Mucosa of gallbladder (tissue), 1 donor: ENCODE measurements around the gene SORBS2. TPM values are rescaled to one million over a fixed set of nuclear protein-coding genes. Genes with fewer than 3 reads are reported as not detected.

Source experiments
- DNase-seq: peaks from one replicate; pipeline ENCODE4 v3.0.0-alpha.2; 2020; ENCODE audit warnings: low spot score
- total RNA-seq: library from RNA; stranded (reverse); gene quantifications from one replicate; pipeline ENCODE4 v1.2.1, GENCODE V29; 2021
- donor health status: DM: no; HTN: no; CAD: no.

SORBS2 gene
- total RNA-seq, 1 donor from 2014 or later = 184 TPM

GRCh38 chr4:185773419-185773818, 38.6 kb downstream of the SORBS2 start:
- peak; percentile 23 for DNase-seq

- DNase-seq = no peak
Observed at GRCh38 chr4:185772391-185773093, 39.5 kb downstream of the SORBS2 start.

GRCh38 chr4:185771711-185772390, 40.1 kb downstream of the SORBS2 start:
- DNase-seq = no peak

- DNase-seq = no peak
Observed at GRCh38 chr4:185767528-185767927, 44.5 kb downstream of the SORBS2 start.

- no peak for DNase-seq
Observed at GRCh38 chr4:185764876-185765275, 47.1 kb downstream of the SORBS2 start.

- DNase-seq = peak; percentile 44
Observed at GRCh38 chr4:185761352-185762235, 50.4 kb downstream of the SORBS2 start.

GRCh38 chr4:185758807-185759206, 53.2 kb downstream of the SORBS2 start:
- no peak for DNase-seq

GRCh38 chr4:185755451-185755850, 56.5 kb downstream of the SORBS2 start:
- no peak for DNase-seq

- DNase-seq = no peak
Observed at GRCh38 chr4:185754961-185755360, 57.0 kb downstream of the SORBS2 start.

- DNase-seq = no peak
Observed at GRCh38 chr4:185752872-185753271, 59.1 kb downstream of the SORBS2 start.

- no peak for DNase-seq
Observed at GRCh38 chr4:185749858-185750257, 62.1 kb downstream of the SORBS2 start.

GRCh38 chr4:185748901-185749390, 63.0 kb downstream of the SORBS2 start:
- DNase-seq = no peak

- DNase-seq = no peak
Observed at GRCh38 chr4:185745891-185746290, 66.1 kb downstream of the SORBS2 start.

GRCh38 chr4:185744946-185745345, 67.0 kb downstream of the SORBS2 start:
- no peak for DNase-seq

- DNase-seq = no peak
Observed at GRCh38 chr4:185744488-185744862, 67.5 kb downstream of the SORBS2 start.

GRCh38 chr4:185743722-185744487, 68.1 kb downstream of the SORBS2 start:
- no peak for DNase-seq

GRCh38 chr4:185742766-185743165, 69.2 kb downstream of the SORBS2 start:
- no peak for DNase-seq

GRCh38 chr4:185741795-185742194, 70.2 kb downstream of the SORBS2 start:
- DNase-seq = no peak

GRCh38 chr4:185740471-185740873, 71.5 kb downstream of the SORBS2 start:
- DNase-seq = no peak

- no peak for DNase-seq
Observed at GRCh38 chr4:185738820-185739219, 73.2 kb downstream of the SORBS2 start.

GRCh38 chr4:185738038-185738552, 73.9 kb downstream of the SORBS2 start:
- DNase-seq = no peak
